HepG2 (cell line): ENCODE measurements around the gene GAL3ST2. TPM values are rescaled to one million over a fixed set of nuclear protein-coding genes. Genes with fewer than 3 reads are reported as not detected.

Source experiments
- ATF1 ChIP-seq: IDR thresholded peaks from 2 replicates; pipeline ENCODE4 v1.6.1; 2016; ENCODE audit warnings: mild to moderate bottlenecking, control low read depth
- CEBPZ ChIP-seq: IDR thresholded peaks from 2 replicates; pipeline ENCODE4 v1.6.1; 2012; ENCODE audit warnings: low read length, improper control_type of control experiment
- CREB1 ChIP-seq, 2 experiments: fragments of 450-650 bp in 1 of 2; IDR thresholded peaks; 2 replicates each; pipeline ENCODE4 v1.6.1; 2016 to 2017; ENCODE audit warnings: control low read depth in 1 of 2, mild to moderate bottlenecking in 1 of 2, missing compliant biosample characterization in 1 of 2, missing genetic modification characterization in 1 of 2
- DMAP1 ChIP-seq: IDR thresholded peaks from 2 replicates; pipeline ENCODE4 v1.6.1; 2016
- KLF12 ChIP-seq: sonication (generic); formaldehyde crosslinking; IDR thresholded peaks from 2 replicates; pipeline ENCODE4 v1.4.0; 2020; ENCODE audit warnings: missing genetic modification reagents, borderline replicate concordance
- NFAT5 ChIP-seq: sonication (generic); formaldehyde crosslinking; IDR thresholded peaks from 2 replicates; pipeline ENCODE4 v1.4.0; 2020; ENCODE audit warnings: missing genetic modification reagents
- NFE2 ChIP-seq: sonication (generic); formaldehyde crosslinking; IDR thresholded peaks from 2 replicates; pipeline ENCODE4 v1.4.0; 2020; ENCODE audit warnings: missing genetic modification reagents
- RAD21 ChIP-seq: fragments of 450-650 bp; formaldehyde crosslinking; IDR thresholded peaks from 2 replicates; pipeline ENCODE4 v1.5.0; 2020; ENCODE audit warnings: mild to moderate bottlenecking
- UBTF ChIP-seq: sonication (generic); formaldehyde crosslinking; IDR thresholded peaks from 2 replicates; pipeline ENCODE4 v1.4.0; 2020; ENCODE audit warnings: mild to moderate bottlenecking, missing genetic modification reagents
- ZBTB8A ChIP-seq: sonication (generic); formaldehyde crosslinking; IDR thresholded peaks from 2 replicates; pipeline ENCODE4 v1.4.0; 2020; ENCODE audit warnings: mild to moderate bottlenecking, low read depth, missing genetic modification reagents, borderline replicate concordance
- ZNF569 ChIP-seq: sonication (generic); formaldehyde crosslinking; IDR thresholded peaks from 2 replicates; pipeline ENCODE4 v1.5.0; 2020; ENCODE audit warnings: mild to moderate bottlenecking, missing genetic modification reagents, moderate library complexity, borderline replicate concordance
- ZNF609 ChIP-seq: sonication (generic); formaldehyde crosslinking; IDR thresholded peaks from 2 replicates; pipeline ENCODE4 v1.4.0; 2020; ENCODE audit warnings: mild to moderate bottlenecking, missing genetic modification reagents, borderline replicate concordance
- ZNF879 ChIP-seq: sonication (generic); formaldehyde crosslinking; IDR thresholded peaks from 2 replicates; pipeline ENCODE4 v1.8.1; 2023; ENCODE audit warnings: missing genetic modification reagents
- polyA plus RNA-seq, 8 experiments: library from polyadenylated mRNA; depleted of rRNA in 3 of 8; stranded (reverse) in 7 of 8; unstranded in 1 of 8; fragments of >200 nt; fragmentation: Illumina TruSeq in 4 of 8; extraction: Trizol in 4 of 8; gene quantifications; 2 replicates each; pipeline versions ENCODE4 v1.2.1 to v1.2.3, GENCODE V29; 2011 to 2016; ENCODE audit warnings: low read depth in 4 of 8, missing spikeins in 1 of 8, mixed read lengths in 1 of 8; ENCODE audit not compliant: insufficient read depth in 1 of 8
- total RNA-seq, 5 experiments: library from RNA; depleted of rRNA; stranded (reverse); fragments of >200 nt; fragmentation: Illumina TruSeq; extraction: Trizol; gene quantifications; 2 replicates each; pipeline ENCODE4 v1.2.3, GENCODE V29; 2016; ENCODE audit warnings: low read depth in 1 of 5

The GAL3ST2 gene
- total and polyA plus RNA-seq, 2 of the 13 experiments (the other 11 are each of a cell fraction or from before 2014, with no cell fraction given) = 0.17 to 0.20 TPM

- no peak for TF ChIP-seq NFAT5
- 0 out of 2 replicates have a peak, but pooled peaks have one; percentile 29 for TF ChIP-seq RAD21
- TF ChIP-seq CREB1 (IDR thresholded peaks at IDR 0.05) = no peak
- TF ChIP-seq CREB1 (CRISPR knock-in tag; IDR thresholded peaks at IDR 0.05) = no peak
- no peak for TF ChIP-seq ZNF569 (CRISPR knock-in tag)
- no peak for TF ChIP-seq ATF1 (CRISPR knock-in tag)
- no peak for TF ChIP-seq DMAP1 (CRISPR knock-in tag)
- no peak for TF ChIP-seq ZBTB8A (CRISPR knock-in tag)
- TF ChIP-seq NFE2 (CRISPR knock-in tag) = no peak
- peak; percentile 67; the same call in 1 of the 2 replicates for TF ChIP-seq UBTF
- TF ChIP-seq CEBPZ = no peak
- TF ChIP-seq KLF12 (CRISPR knock-in tag) = peak; percentile 58; the same call in 1 of the 2 replicates
- no peak for TF ChIP-seq ZNF879
- no peak for TF ChIP-seq ZNF609 (CRISPR knock-in tag)
These were observed 67.6 kb downstream of the GAL3ST2 start (continued) for GRCh38 chr2:241844066-241844728.
